ENCODE results near the gene HIVEP3.

DNA sequence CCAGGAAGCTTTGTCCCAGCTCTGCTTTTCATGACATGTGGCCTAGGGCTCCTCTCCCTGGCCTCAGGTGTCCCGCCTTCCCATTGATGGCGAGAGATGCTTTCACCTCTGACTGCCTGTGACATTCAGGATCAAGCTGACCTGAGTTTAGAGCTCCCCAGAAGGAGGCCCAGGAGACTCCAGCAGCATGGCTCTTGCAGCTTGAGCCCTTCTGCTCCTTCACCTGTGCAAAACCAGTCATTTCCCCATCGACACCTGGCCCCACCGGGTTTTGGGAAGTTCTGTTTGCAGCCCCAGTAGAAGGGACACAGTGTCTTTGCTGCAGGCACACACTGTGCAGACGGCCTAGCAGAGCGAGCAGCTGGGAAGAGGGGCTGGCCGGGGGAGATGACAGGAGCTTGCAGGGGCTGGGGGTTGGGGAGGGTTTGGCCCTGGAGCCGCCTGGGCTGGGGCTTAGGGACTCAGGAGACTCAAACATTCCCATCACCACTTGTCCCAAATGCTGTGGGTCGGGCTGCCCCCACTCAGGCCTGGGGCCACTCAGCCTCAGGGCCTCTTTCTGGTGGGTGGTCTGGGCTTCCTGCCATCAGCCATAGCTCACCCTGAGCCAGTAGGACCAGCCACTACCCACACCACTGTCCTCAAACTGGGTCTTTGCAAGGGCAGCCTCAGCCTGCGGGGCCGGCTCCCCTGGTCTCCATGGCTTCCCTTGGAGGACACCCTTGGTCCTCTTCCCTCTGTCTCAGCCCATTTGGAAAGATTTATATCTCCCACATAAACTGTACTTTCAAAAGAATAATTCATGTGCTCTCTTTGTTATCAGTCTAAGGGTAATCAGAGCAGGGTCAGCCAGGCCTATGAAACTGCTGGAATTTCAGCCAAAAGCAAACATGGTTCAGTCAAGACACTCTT is 430.4 kb downstream of the HIVEP3 start:
- TF ChIP-seq POLR2A (IDR thresholded peaks at IDR 0.05; ENCODE audit: low read length): no peak
- no peak for TF ChIP-seq GATA1 (IDR thresholded peaks at IDR 0.05; ENCODE audit: low read depth, low read length)

All from erythroblast (primary cell).